GM18505 (cell line): Measurements from ENCODE around the gene ASIC2.

Source experiments
- ATAC-seq: cut with Tn5 transposase; IDR thresholded peaks from one replicate; pipeline ENCODE4 v1.9.1; 2021; ENCODE audit not compliant: unreplicated experiment
- POLR2A ChIP-seq: IDR thresholded peaks from 4 replicates; pipeline ENCODE4 v1.6.1; 2011; ENCODE audit warnings: borderline replicate concordance; ENCODE audit not compliant: insufficient read depth, insufficient read length; ENCODE audit errors: extremely low read depth

Gene ASIC2

DNA sequence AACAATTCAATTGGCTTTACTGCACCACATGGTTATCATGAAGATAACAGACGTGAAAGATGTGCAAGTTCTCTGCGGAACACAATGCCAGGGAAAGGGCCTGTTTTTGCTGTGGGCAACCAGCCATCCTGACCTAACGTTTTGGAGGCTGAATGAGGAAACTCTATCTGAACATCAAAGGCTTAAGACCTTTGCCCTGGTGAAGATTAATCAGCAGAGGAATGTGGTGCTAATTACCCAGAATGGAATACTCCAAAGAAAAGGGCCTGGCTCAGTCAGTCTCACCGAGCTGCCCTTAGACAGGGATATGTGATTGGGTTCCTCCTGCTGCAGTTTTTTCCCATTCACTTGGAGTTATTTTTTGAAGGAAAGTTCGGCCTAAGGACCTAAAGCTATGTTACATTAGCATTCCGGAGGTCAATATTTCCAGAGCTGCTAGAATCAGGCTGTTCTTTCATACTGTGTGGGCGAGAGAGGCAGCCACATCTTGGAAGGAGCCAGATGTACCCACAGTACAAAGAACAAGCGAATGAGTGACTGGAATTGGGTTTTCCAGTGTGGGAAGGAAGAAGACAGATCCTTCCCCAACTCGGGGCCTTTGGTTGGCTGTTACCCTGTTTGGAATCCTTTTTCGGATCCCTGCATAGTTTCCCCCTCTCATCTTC, 15.5 kb downstream of the ASIC2 start:
- ATAC-seq, result no peak
- TF ChIP-seq POLR2A, result no peak

DNA sequence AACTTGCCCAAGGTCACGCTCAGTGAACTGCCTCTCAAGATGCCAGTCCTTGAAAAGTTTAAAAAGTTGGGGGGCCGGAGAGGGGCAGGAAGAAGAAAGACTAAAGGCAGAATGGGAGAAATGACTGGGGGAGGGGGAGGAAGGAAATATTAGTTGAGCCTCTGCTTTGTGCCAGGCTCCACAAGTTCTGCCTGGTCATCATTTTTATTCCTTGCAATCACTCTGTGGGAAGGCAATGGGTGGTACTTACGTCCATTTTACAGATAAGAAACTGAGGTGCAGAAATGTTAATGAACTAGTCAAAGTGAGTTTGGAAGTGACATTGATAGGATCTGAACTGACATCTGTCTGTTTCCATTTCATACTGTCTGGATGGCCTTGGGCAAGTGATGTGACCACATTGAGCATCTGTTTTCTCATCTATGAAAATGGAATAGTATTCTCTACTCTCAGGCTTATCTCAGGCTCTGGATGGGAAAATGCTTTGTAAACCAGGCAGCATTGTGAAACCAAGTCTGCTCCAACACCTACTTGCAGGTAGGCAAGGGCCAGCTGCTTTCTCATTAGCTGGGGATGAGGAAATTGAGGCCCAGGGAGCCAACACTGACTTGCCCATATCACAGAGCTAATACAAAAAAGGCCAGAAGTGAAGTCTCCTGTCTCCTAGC, 19.2 kb downstream of the ASIC2 start:
- TF ChIP-seq POLR2A, result no peak
- no peak for ATAC-seq

- no peak for TF ChIP-seq POLR2A
- ATAC-seq, result no peak
Observed at GRCh38 chr17:33273271-33273670, 19.8 kb downstream of the ASIC2 start.

DNA sequence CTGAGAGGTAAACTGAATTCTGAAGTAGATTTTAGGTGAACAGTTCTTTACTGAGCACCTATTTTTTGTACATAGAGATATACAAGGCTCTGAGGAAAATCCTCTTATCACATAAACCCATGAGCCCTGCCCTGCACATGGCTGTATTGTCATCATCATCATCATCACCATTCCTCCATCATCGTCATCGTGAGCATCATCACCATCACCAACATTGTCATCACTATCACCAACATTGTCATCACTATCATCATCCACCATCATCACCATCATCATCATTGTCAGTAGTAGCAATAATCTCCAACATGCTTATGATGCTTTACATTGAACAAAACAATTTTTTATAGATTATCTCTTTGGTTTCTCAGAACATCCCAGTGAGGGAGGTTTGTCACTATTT, 20.7 kb downstream of the ASIC2 start:
- TF ChIP-seq POLR2A, result no peak
- no peak for ATAC-seq

- TF ChIP-seq POLR2A, result no peak
- ATAC-seq, result no peak
Observed at GRCh38 chr17:33269337-33270060, 23.6 kb downstream of the ASIC2 start.

DNA sequence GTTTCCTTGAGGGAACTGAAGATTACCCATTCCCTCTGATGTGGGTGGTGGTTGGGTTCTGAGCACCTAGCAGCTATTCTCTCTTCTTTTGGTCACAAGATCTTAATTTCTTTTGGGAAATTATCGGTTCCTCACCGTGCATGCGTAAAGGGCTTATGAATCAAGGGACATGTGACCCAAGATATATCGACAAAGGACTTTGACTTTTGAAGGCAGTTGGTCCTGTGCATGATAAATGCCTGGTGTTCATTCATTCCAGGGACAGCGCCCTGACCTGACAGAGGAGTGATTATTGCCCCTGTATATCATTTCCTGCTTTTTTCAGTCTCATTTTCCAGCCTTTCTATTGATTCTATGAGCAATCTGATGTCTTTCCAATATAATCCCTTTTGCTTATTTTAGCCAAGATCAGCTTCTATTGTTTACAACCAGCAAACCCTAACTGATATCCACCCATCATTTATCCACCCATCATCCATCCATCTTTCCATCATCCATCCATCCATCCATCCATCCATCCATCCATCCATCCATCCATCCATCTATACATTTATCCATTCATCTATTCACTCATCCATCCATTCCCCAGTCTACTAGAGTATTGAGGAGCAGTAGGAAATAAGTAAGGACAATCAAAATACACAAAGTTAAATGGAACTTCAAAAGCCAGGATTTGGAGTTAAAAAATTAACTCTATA, 25.1 kb downstream of the ASIC2 start:
- TF ChIP-seq POLR2A, result no peak
- ATAC-seq, result no peak

DNA sequence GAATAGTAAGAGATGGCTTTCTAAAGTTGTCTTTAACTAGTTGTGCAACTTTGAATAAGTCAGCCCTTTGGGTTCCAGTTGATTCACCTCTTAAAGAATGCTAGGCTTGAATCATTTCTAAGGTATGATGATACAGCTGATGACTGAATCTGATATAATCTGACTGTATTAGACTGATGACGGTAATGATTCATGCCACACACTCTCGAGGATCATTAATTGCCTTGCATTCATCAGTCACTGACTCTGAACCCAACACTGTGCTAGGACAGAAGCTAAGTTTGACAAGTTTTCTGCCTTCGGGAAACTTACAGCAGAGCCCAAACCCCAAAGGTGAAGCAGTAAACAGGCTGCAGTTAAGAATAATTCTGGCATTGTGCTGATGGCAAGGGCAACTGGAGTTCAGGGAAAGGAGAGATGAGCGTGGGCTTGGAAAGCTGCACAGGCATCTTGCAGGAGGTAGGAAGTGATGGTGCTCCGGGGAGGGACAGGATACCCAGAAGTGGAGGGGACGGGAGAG, 25.8 kb downstream of the ASIC2 start:
- TF ChIP-seq POLR2A, result no peak
- no peak for ATAC-seq

DNA sequence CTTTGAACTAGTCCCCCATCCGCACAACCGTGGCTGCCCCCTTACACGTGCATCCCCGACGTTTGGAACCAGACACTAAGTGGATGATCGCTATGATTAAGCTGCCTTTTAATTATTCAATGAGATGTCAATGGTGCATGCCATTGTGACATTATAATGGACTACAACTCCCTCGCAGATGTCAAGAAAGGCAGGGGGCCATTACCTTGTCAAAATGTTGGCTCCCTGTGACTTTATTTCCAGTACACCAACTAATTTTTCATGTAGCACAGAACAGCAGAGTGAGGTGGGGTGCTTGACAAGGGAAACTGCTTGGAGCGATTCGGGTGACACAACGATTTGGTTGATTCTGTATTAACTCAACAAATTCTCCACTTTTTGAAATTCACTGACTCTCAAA, 26.5 kb downstream of the ASIC2 start:
- ATAC-seq, result no peak
- TF ChIP-seq POLR2A, result no peak

DNA sequence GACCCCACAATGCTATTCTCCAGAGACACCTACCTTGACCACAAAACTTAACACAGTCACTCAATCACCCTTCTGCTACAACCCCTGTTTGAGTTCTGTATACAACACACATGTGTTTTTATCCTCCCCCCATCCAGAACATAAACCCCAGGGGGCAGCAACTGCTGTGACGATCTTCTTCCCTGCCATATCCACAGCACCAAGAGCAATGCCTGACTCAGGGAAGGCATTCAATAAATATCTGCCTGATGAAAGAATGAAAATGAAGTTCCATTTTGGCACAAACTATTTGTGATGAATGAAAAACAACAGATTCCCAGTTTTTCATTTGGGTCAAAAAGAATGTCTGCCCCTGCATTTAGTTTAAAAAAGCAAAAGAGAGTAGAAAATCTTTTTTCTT, 27.0 kb downstream of the ASIC2 start:
- no peak for ATAC-seq
- TF ChIP-seq POLR2A, result no peak

DNA sequence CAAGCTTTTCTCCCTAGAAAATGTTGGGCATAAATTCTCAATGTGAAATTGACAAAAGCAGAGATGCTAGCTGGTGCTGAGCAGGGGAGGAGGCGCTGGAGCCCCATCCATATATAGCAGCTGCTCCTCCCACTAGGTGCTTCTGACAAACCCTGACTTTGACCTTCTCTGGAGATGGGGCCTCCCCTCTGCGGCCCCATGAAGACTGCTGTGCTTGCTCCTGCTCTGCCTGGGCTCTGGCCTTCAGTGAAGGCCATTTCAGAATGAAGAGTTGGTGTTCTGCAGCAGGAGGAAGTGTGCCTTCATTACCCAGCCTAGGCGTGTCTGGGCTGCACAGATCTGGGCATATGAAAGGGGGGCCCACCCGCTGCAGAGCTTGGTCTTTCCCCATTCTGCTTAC, 29.7 kb downstream of the ASIC2 start:
- no peak for ATAC-seq
- TF ChIP-seq POLR2A, result no peak

DNA sequence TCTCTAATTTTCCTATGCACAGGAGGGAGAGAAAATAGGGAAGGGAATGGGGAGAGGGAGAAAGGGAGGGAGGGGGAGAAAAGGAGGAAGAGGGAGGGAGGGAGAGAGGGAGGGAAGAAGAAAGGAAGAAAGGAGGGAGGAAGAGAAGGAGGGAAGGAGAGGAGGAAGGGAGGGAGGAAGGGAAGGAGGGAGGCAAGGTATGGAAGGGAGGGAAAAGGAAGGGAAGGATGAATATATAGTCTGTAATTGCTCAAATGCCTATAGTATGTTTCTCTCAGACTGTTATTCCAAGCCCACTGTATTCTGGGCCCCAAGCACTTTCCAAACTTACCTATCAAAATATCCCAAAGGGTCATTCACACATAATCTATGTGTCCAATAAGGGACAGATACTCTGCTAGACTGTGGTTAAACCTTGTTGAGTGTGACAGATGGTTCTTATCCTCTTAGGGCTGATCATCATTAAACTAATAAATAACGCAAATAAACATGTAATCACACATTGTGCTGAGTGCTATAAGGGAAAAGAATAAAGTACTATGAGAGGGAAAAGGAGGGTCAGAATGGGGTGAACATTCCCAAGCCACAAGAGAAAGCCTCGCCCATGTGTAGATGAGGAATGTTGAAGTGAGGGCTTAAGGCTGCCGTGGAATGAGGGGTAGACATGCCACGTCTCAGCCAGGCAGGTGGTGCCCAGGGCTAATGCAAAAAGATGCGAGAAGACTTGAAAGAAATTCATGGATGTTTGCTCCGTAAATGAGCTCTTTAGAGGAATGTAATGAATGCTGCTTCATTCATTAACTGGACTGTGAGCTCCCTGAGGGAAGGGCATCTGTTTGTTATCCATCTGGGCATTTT, 30.6 kb downstream of the ASIC2 start:
- no peak for TF ChIP-seq POLR2A

DNA sequence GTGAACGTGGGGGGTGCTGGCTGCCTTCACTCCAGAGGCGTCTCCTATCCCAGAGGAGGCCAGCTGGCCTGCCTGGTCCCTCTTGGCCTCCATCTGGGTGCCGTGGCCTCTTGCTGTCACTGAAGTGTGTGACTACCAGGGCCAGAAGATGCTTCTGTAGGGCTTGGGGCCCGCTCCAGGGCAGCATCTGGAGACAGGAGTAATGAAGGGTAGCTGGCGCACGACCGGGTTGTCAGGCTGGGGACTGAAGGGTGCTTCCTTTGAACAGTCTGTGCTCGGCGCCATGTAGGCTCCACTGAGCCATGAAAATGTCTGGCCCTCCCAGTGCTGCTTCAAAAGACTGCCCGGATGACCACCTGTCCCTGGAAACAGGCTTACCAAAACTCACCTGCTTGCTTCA, 31.3 kb downstream of the ASIC2 start:
- no peak for ATAC-seq
- no peak for TF ChIP-seq POLR2A

More for the DNA sequence above, 30.6 kb downstream of the ASIC2 start:
- no peak for ATAC-seq
